GM12878 (cell line): ENCODE data around the gene TRIM47. TPM values are rescaled to one million over a fixed set of nuclear protein-coding genes. Genes with fewer than 3 reads are reported as not detected.

Experiments used
- ATAC-seq: fragments of 200-7000 bp; cut with Tn5 transposase; 3 replicates; pipeline ENCODE4 v1.9.1; 2020; ENCODE audit warnings: mild to moderate bottlenecking, moderate library complexity
- BruUV-seq: library from RNA; stranded (reverse); fragments of 400-500 nt; replicated peaks from 2 replicates; lab custom pipeline; 2021; lab: Mats Ljungman, UMichigan
- CTCF ChIA-PET: fragments of 300-600 bp; sonication (Branson Sonifier 250); formaldehyde crosslinking; extraction: SDS; loops from one replicate; lab custom pipeline; 2021; ENCODE audit warnings: inconsistent platforms; lab: Yijun Ruan, JAX
- POLR2A ChIA-PET: fragments of 350-600 bp; formaldehyde crosslinking; extraction: SDS; loops from one replicate; lab custom pipeline; 2021; ENCODE audit warnings: inconsistent platforms; lab: Charles Lee
- RAD21 ChIA-PET: fragments of 300-600 bp; sonication (Branson Sonifier 250); formaldehyde crosslinking; loops from one replicate; lab custom pipeline; 2023; ENCODE audit warnings: antibody characterized with exemption; ENCODE audit not compliant: unreplicated experiment; lab: Charles Lee
- SMC1A ChIA-PET: fragments of 300-600 bp; sonication (Branson Sonifier 250); formaldehyde crosslinking; loops from one replicate; lab custom pipeline; 2023; ENCODE audit not compliant: unreplicated experiment, uncharacterized antibody; lab: Charles Lee
- DNase-seq: peaks from one replicate; pipeline ENCODE4 v3.0.0-alpha.2; 2011; ENCODE audit warnings: low read depth, low spot score
- FAIRE-seq: peaks from 3 replicates; lab custom pipeline; 2011; peaks lifted over from hg19 to GRCh38; lab: Jason Lieb, UNC
- H2AFZ ChIP-seq: 2 replicates; pipeline ENCODE4 v1.6.0; 2011; ENCODE audit warnings: low read depth, low read length, control low read depth; ENCODE audit not compliant: control insufficient read depth
- H3K27ac ChIP-seq: 2 replicates; pipeline ENCODE4 v1.5.1; 2011; ENCODE audit warnings: control low read depth; ENCODE audit not compliant: control insufficient read depth, insufficient read depth
- H3K27me3 ChIP-seq, 2 experiments: replicated peaks in 1 of 2; 2 replicates each; pipeline versions ENCODE4 v1.6.0 to v1.6.1; 2011; ENCODE audit warnings: low read length in 1 of 2; ENCODE audit not compliant: control insufficient read depth in 2 of 2, insufficient read depth in 2 of 2
- H3K36me3 ChIP-seq, 2 experiments: 2 replicates each; pipeline ENCODE4 v1.5.1; 2011; ENCODE audit warnings: low read length in 1 of 2; ENCODE audit not compliant: control insufficient read depth in 2 of 2, insufficient read depth in 2 of 2
- H3K4me1 ChIP-seq: 2 replicates; pipeline ENCODE4 v1.6.1; 2011; ENCODE audit warnings: mild to moderate bottlenecking, low read length, moderate library complexity, mixed read lengths; ENCODE audit not compliant: control insufficient read depth, insufficient read depth
- H3K4me2 ChIP-seq: 2 replicates; pipeline ENCODE4 v1.6.0; 2011; ENCODE audit warnings: control low read depth; ENCODE audit not compliant: control insufficient read depth, insufficient read depth
- H3K4me3 ChIP-seq: fragments of 200-600 bp; sonication (generic); 2 replicates; pipeline ENCODE4 v1.5.1; 2016
- H3K79me2 ChIP-seq: 2 replicates; pipeline ENCODE4 v1.6.0; 2011; ENCODE audit warnings: low read length; ENCODE audit not compliant: control insufficient read depth, insufficient read depth
- H3K9ac ChIP-seq: 2 replicates; pipeline ENCODE4 v1.8.0; 2011; ENCODE audit warnings: low read length, control low read depth, mixed read lengths; ENCODE audit not compliant: control insufficient read depth, insufficient read depth
- H3K9me3 ChIP-seq: replicated peaks from 3 replicates; pipeline ENCODE4 v1.5.1; 2011; ENCODE audit warnings: mild to moderate bottlenecking, low read length; ENCODE audit not compliant: control insufficient read depth, insufficient read depth
- H4K20me1 ChIP-seq: 2 replicates; pipeline ENCODE4 v1.6.0; 2011; ENCODE audit not compliant: control insufficient read depth, insufficient read depth
- BCL11A ChIP-seq: IDR thresholded peaks from 2 replicates; pipeline ENCODE4 v1.6.1; 2011; ENCODE audit warnings: low read depth, low read length
- CBFB ChIP-seq: IDR thresholded peaks from 2 replicates; pipeline ENCODE4 v1.6.1; 2016; ENCODE audit warnings: antibody characterized with exemption, low read depth
- CBX5 ChIP-seq: sonication (generic); IDR thresholded peaks from 2 replicates; pipeline ENCODE4 v1.6.1; 2016; ENCODE audit warnings: low read depth, moderate library complexity, mild to moderate bottlenecking, inconsistent platforms
- HDGF ChIP-seq: fragments of 450-650 bp; IDR thresholded peaks from 2 replicates; pipeline ENCODE4 v1.6.1; 2016; ENCODE audit warnings: antibody characterized with exemption
- KDM1A ChIP-seq: fragments of 200-600 bp; sonication (generic); IDR thresholded peaks from 2 replicates; pipeline ENCODE4 v1.6.1; 2016; ENCODE audit warnings: borderline replicate concordance
- MTA3 ChIP-seq: IDR thresholded peaks from 2 replicates; pipeline ENCODE4 v1.6.1; 2012; ENCODE audit warnings: low read length, inconsistent platforms, borderline replicate concordance
- MXI1 ChIP-seq: fragments of 150-350 bp; IDR thresholded peaks from 2 replicates; pipeline ENCODE4 v1.6.1; 2011; ENCODE audit warnings: low read depth, mild to moderate bottlenecking, inconsistent platforms, low read length, improper control_type of control experiment
- NFYA ChIP-seq: IDR thresholded peaks from 2 replicates; pipeline ENCODE4 v1.6.1; 2011; ENCODE audit warnings: low read depth, mild to moderate bottlenecking, low read length, improper control_type of control experiment, borderline replicate concordance
- POU2F2 ChIP-seq: IDR thresholded peaks from 3 replicates; pipeline ENCODE4 v1.6.1; 2011; ENCODE audit warnings: low read depth, mild to moderate bottlenecking, low read length, borderline replicate concordance
- RBBP5 ChIP-seq: fragments of 200-600 bp; sonication (generic); conservative IDR thresholded peaks from 2 replicates; pipeline ENCODE4 v1.6.1; 2016
- SMAD5 ChIP-seq: IDR thresholded peaks from 2 replicates; pipeline ENCODE4 v1.6.1; 2016; ENCODE audit warnings: antibody characterized with exemption, low read depth
- SMARCA5 ChIP-seq: fragments of 450-650 bp; IDR thresholded peaks from 2 replicates; pipeline ENCODE4 v1.6.1; 2017; ENCODE audit warnings: mild to moderate bottlenecking
- SUPT20H ChIP-seq: IDR thresholded peaks from 2 replicates; pipeline ENCODE4 v1.6.1; 2011; ENCODE audit warnings: low read depth, mild to moderate bottlenecking, low read length, moderate library complexity, borderline replicate concordance; ENCODE audit not compliant: control insufficient read depth
- YY1 ChIP-seq: IDR thresholded peaks from 2 replicates; pipeline ENCODE4 v1.6.1; 2011; ENCODE audit warnings: low read depth, mild to moderate bottlenecking, low read length
- ZBED1 ChIP-seq: IDR thresholded peaks from 2 replicates; pipeline ENCODE4 v1.6.1; 2016; ENCODE audit warnings: borderline replicate concordance
- ZNF207 ChIP-seq: fragments of 450-650 bp; IDR thresholded peaks from 2 replicates; pipeline ENCODE4 v1.6.1; 2014; ENCODE audit warnings: antibody characterized with exemption, mild to moderate bottlenecking, borderline replicate concordance
- ZSCAN29 ChIP-seq: fragments of 450-650 bp; IDR thresholded peaks from 2 replicates; pipeline ENCODE4 v1.6.1; 2017; ENCODE audit warnings: mild to moderate bottlenecking, moderate library complexity
- WGBS: methylation state at CpG from one replicate; pipeline ENCODE4 v1.1.6; 2016; ENCODE audit warnings: low lambda C conversion rate; ENCODE audit not compliant: insufficient replicate concordance, insufficient coverage; ENCODE audit errors: missing lambda C conversion rate; 5-methylcytosine and 5-hydroxymethylcytosine counted together
- in situ Hi-C: fragments of 300-500 bp; cut with MboI; formaldehyde crosslinking; loops from 9 replicates; pipeline ENCODE4 v1.14.3; 2018; ENCODE audit warnings: mixed read lengths
- intact Hi-C: fragments of 100-400 bp; cut with micrococcal nuclease; formaldehyde crosslinking; loops from one replicate; pipeline ENCODE4 v1.14.2; 2022; ENCODE audit not compliant: unreplicated experiment
- polyA plus RNA-seq, 11 experiments: library from polyadenylated mRNA; depleted of rRNA in 4 of 11; unstranded in 6 of 11; stranded (reverse) in 5 of 11; fragments of >200 nt; fragmentation: Nextera tagmentation in 4 of 11; fragmentation: Illumina TruSeq in 1 of 11; extraction: Ambion mirVana in 4 of 11; extraction: Trizol in 1 of 11; gene quantifications; 1 replicate in 1 of 11; 2 replicates in 10 of 11; pipeline versions ENCODE4 v1.2.1 to v1.2.3, GENCODE V29; 2011 to 2016; ENCODE audit warnings: inconsistent platforms in 2 of 11, missing spikeins in 2 of 11, low read depth in 1 of 11
- total RNA-seq, 4 experiments: library from RNA; depleted of rRNA in 3 of 4; stranded (reverse); fragments of >200 nt in 3 of 4; fragmentation: Illumina TruSeq in 1 of 4; extraction: Trizol in 1 of 4; gene quantifications; 2 replicates each; pipeline versions ENCODE4 v1.2.1 to v1.2.3, GENCODE V29; 2013 to 2021
- TF ChIP-seq, protein P1 (sequence below): IDR thresholded peaks from 2 replicates; pipeline ENCODE4 v1.6.1; 2012; ENCODE audit warnings: low read length, inconsistent platforms

The TRIM47 gene
- total and polyA plus RNA-seq, 10 of the 15 experiments (the other 5 are each of a cell fraction or from before 2014, with no cell fraction given) = 0.35 to 9.7 (median 5.3) TPM

DNA sequence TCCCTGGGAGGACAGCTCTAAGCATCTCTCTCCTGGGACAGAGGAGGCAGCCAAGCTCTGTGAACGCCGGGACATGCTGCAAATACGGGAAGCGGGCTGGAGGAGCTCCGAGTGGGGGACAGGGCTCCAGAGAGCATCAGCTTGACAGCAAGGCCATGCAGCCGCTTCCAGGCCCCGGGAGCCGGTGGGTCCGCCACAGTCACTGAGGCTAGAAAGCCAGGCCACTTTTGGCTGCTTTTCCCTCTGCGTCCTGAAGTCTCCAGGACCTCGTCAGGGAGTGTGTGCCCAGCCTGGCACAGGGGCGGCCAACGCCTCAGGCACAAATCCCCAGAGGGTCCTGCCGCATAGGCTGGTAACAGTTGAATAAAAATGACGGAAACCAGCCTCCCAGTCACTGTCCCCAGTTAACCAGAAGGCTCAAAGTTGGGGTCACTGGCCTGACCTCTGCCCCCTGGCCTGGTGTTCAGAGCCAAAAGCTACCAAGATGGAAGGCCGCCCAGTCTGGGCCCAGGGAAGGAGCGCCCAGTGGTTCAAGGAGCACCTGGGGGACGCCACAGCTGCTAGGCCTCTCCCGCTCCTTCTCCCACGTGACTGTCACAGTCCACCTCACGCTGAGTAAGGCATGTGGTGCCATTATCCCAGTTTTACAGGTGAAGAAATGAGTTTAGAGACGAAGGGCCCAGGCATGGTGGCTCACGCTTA is 21.5 kb upstream of the TRIM47 start:
- ChIA-PET SMC1A (no interaction called here), RAD21 (no interaction called here), POLR2A (interaction anchor here (1.7 kb wide), 1 partner anchor 13 kb away, joined by 6 read pairs; no protein-coding TSS in a partner anchor), CTCF (interaction anchor here (1.0 to 1.4 kb wide), 2 partner anchors 44 to 45 kb away, joined by 4 to 7 read pairs; partner anchors contain the start of gene WBP2)
- no peak overlapping the region for H3K4me3 ChIP-seq
- H2AFZ ChIP-seq = no peak overlapping the region
- no peak overlapping the region for H3K4me2 ChIP-seq
- BruUV-seq = no TSS peak
- ATAC-seq (no peak), FAIRE-seq (no peak), DNase-seq (no peak)
- H4K20me1 ChIP-seq = no peaks in the 10 kb centered on the region
- H3K36me3 ChIP-seq = peaks cover 10 to 17% of the 10 kb centered on the region in 2 experiments; a peak in 3 of 4 replicates
- peaks cover 5% of the 10 kb centered on the region for H3K4me1 ChIP-seq
- no peaks in the 10 kb centered on the region for H3K9me3 ChIP-seq
- H3K9ac ChIP-seq = no peak overlapping the region
- no peak for TF ChIP-seq SMAD5
- TF ChIP-seq, protein P1, sequence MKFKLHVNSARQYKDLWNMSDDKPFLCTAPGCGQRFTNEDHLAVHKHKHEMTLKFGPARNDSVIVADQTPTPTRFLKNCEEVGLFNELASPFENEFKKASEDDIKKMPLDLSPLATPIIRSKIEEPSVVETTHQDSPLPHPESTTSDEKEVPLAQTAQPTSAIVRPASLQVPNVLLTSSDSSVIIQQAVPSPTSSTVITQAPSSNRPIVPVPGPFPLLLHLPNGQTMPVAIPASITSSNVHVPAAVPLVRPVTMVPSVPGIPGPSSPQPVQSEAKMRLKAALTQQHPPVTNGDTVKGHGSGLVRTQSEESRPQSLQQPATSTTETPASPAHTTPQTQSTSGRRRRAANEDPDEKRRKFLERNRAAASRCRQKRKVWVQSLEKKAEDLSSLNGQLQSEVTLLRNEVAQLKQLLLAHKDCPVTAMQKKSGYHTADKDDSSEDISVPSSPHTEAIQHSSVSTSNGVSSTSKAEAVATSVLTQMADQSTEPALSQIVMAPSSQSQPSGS = no peak
- no peak for TF ChIP-seq CBFB
- no peak for TF ChIP-seq ZBED1
- TF ChIP-seq MTA3 = no peak
- no peak for TF ChIP-seq BCL11A
- TF ChIP-seq ZNF207 = no peak
- TF ChIP-seq ZSCAN29 = no peak
- no peak for TF ChIP-seq SMARCA5
- TF ChIP-seq RBBP5 = no peak
- TF ChIP-seq NFYA = no peak
- no peak for TF ChIP-seq POU2F2
- no peak for TF ChIP-seq MXI1
- TF ChIP-seq CBX5 = no peak
- TF ChIP-seq HDGF = no peak
- TF ChIP-seq KDM1A = no peak
- TF ChIP-seq SUPT20H = no peak
- TF ChIP-seq YY1 = no peak
- peaks cover 23% of the 10 kb centered on the region for H3K79me2 ChIP-seq
- intact Hi-C loops = loop anchor here (5.0 kb wide), 2 partner anchors 43 to 123 kb away; partner anchors contain the start of gene WBP2
- H3K27ac ChIP-seq = no peak overlapping the region
- in situ Hi-C loops = no loop called here
- WGBS = 98% methylated on average over 18 of the region's 23 CpGs
- H3K27me3 ChIP-seq = no peaks in the 10 kb centered on the region
